Activated CD4-positive, alpha-beta T cell treated with anti-CD3 and anti-CD28 coated beads for 36 hours (primary cell): ENCODE measurements around the gene PKNOX2. TPM values are rescaled to one million over a fixed set of nuclear protein-coding genes. Genes with fewer than 3 reads are reported as not detected.

ENCODE experiments used
- ATAC-seq: fragments of 200-7000 bp; cut with Tn5 transposase; one replicate; pipeline ENCODE4 v1.10.0; 2021; ENCODE audit warnings: mild to moderate bottlenecking, moderate library complexity
- CTCF ChIA-PET: fragments of 350-600 bp; sonication (Branson Sonifier 250); formaldehyde crosslinking; loops from one replicate; lab custom pipeline; 2021; ENCODE audit warnings: antibody characterized with exemption; lab: Charles Lee
- POLR2A ChIA-PET: fragments of 350-600 bp; sonication (Branson Sonifier 250); formaldehyde crosslinking; loops from one replicate; lab custom pipeline; 2021; ENCODE audit warnings: antibody characterized with exemption, inconsistent platforms; lab: Charles Lee
- DNase-seq: peaks from one replicate; pipeline ENCODE4 v3.0.0-alpha.2; 2020
- H3K27ac Mint-ChIP-seq: one replicate; pipeline ENCODE4 v1.8.0; 2021; ENCODE audit warnings: mixed read lengths
- H3K27me3 Mint-ChIP-seq: one replicate; pipeline ENCODE4 v1.8.0; 2021; ENCODE audit warnings: mixed read lengths
- H3K36me3 Mint-ChIP-seq: one replicate; pipeline ENCODE4 v1.8.0; 2021; ENCODE audit warnings: low read depth, mixed read lengths
- H3K4me1 Mint-ChIP-seq: one replicate; pipeline ENCODE4 v1.8.0; 2021; ENCODE audit warnings: mixed read lengths
- H3K4me3 Mint-ChIP-seq: one replicate; pipeline ENCODE4 v1.8.0; 2021; ENCODE audit warnings: mild to moderate bottlenecking, moderate library complexity, mixed read lengths
- H3K9me3 Mint-ChIP-seq: one replicate; pipeline ENCODE4 v1.8.0; 2021; ENCODE audit warnings: low read depth, mixed read lengths
- intact Hi-C, 2 experiments: fragments of 100-400 bp; cut with DNase I in 1 of 2; cut with micrococcal nuclease in 1 of 2; formaldehyde crosslinking; loops; one replicate each; pipeline versions ENCODE4 v1.14.2 to v1.15.1; 2022 to 2024; cut with DNase I, micrococcal nuclease
- total RNA-seq, 2 experiments: library from RNA; stranded (reverse); gene quantifications; one replicate each; pipeline ENCODE4 v1.2.3, GENCODE V29; 2021

Gene PKNOX2
- total RNA-seq, 2 experiments from 2014 or later, result not detected

DNA sequence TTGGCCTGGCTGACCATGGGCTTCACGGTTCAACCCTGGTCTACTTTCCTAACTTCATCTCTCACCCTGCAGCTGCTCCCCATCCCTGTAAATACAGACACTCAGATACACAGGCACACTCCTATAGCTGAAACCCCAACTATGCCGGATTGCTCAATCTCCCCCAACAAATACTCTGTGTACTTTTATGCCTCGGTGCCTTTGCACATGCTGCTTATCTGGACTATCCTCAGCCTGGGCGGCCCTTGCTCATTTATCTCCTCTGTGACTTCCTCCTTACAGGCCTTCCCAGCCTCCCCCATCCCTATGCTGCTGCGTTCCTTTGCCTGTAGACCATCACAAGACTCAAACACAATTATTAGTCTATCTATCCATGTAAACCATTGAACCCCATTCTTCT, 76.6 kb downstream of the PKNOX2 start:
- ATAC-seq, result no peak
- no peaks in the 10 kb centered on the region for H3K4me1 Mint-ChIP-seq
- POLR2A ChIA-PET, result no interaction called here
- H3K27me3 Mint-ChIP-seq, result peaks cover 16% of the 10 kb centered on the region
- CTCF ChIA-PET, result no interaction called here
- DNase-seq, result no peak
- intact Hi-C loops, result no loop called here
- no peak overlapping the region for H3K27ac Mint-ChIP-seq
- H3K36me3 Mint-ChIP-seq, result no peaks in the 10 kb centered on the region
- no peak overlapping the region for H3K4me3 Mint-ChIP-seq
- H3K9me3 Mint-ChIP-seq, result peaks cover 2% of the 10 kb centered on the region

DNA sequence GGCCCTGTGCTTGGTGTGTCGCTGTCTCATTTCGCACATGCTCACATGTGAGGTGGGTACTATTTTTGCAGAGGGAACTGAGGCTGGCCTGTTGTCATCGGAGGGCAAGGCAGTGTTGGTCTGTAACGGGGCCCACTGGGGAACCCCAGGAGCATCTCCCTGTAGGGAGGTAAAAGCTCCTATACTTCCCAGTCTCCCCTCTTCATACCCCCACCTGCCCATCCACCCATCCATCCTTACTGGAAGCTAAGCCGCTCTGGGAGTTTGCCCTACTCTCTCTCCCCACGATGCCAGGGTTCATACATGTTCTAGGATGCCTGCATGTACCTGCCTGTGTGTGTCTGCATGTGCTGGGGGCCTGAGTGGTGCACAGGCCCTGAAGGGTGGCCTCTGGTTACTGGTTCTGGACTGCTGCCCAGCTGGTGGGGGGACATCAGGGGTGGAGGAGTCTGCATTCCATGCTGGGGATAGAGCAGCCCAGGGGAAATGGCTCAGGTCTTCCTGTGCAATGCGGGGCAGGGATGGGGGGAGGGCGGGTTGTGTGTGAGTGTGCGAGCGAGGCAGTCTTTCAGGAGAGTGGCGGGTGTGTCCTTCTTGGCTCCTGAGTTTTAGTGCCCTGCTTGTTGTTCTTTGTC, 77.7 kb downstream of the PKNOX2 start:
- no peak for ATAC-seq
- Mint-ChIP-seq H3K9me3 (no peaks in the 10 kb centered on the region), H3K4me1 (no peaks in the 10 kb centered on the region), H3K27ac (no peak overlapping the region), H3K27me3 (peaks cover 16% of the 10 kb centered on the region), H3K36me3 (no peaks in the 10 kb centered on the region), H3K4me3 (no peak overlapping the region)
- POLR2A ChIA-PET, result no interaction called here
- DNase-seq, result no peak
- CTCF ChIA-PET, result no interaction called here
- intact Hi-C loops, result no loop called here

DNA sequence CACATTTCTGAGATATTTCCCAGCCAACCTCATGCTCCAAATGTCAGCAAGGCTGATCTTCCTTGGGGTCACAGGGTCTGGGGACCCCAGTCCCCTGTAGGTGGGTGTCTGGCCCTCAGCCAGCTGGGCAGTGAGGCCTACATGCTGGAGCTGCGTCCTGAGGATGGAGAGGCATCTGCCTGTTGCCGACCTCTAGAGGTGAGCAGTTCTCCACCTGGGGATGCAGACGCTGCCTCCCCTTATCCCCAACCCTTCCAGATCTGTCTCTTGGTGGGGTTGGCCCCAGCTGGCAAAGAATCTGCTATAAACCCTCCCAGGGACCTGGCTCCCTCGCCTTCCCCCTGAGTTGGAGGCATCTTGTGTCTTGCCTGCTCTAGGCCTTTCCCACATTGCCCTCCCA, 79.6 kb downstream of the PKNOX2 start:
- intact Hi-C loops, result no loop called here
- Mint-ChIP-seq H3K27ac (no peak overlapping the region), H3K36me3 (no peaks in the 10 kb centered on the region), H3K9me3 (no peaks in the 10 kb centered on the region), H3K27me3 (peaks cover 16% of the 10 kb centered on the region), H3K4me1 (no peaks in the 10 kb centered on the region), H3K4me3 (no peak overlapping the region)
- ATAC-seq (no peak), DNase-seq (no peak)
- CTCF ChIA-PET, result interaction anchor here (0.6 kb wide), 1 partner anchor 10 kb away, joined by 3 read pairs; no protein-coding TSS in a partner anchor
- POLR2A ChIA-PET, result no interaction called here

DNA sequence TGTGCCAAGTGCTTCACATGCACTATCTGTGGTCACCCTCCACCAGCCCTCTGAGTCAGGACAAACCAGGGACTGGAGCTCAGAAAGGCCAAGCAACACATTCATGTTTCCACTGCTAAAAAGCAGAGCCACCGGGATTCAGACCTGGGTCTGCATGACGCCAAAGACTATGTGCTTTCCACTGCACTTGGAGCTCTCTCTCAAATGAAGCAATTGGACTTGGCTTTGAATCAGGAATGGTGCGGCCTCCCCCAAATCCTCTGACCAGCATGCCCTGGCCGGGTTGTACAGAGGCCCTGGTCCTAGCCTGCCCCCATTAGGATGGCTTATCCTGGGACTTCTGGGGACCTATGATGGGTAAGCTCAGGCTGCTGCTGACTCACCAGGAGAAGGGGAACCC, 80.7 kb downstream of the PKNOX2 start:
- no peak overlapping the region for H3K27ac Mint-ChIP-seq
- no peak overlapping the region for H3K4me3 Mint-ChIP-seq
- DNase-seq (no peak), ATAC-seq (no peak)
- ChIA-PET CTCF (no interaction called here), POLR2A (no interaction called here)
- peaks cover 13% of the 10 kb centered on the region for H3K27me3 Mint-ChIP-seq
- no peaks in the 10 kb centered on the region for H3K36me3 Mint-ChIP-seq
- no peaks in the 10 kb centered on the region for H3K4me1 Mint-ChIP-seq
- intact Hi-C loops, result no loop called here
- no peaks in the 10 kb centered on the region for H3K9me3 Mint-ChIP-seq

DNA sequence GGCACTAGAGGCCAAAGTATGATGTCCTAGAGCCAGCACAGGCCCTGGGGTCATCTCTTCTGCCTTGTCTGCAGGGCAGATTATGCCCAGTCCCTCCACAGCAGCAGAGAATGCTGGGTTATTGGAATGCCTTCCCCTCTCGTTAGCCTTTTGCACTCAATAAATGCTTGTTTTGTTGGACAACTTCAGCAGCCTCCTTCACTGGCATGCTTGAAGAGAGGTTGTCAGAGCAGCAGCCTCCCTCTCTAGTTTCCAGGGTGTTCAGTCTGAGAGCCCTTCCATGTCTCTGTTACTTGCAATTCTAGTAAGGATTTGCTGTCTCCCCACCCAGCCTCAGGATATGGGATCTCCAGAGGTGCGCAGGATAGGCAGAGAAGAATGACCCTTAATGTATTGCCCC, 82.9 kb downstream of the PKNOX2 start:
- DNase-seq (no peak), ATAC-seq (no peak)
- peaks cover 5% of the 10 kb centered on the region for H3K27me3 Mint-ChIP-seq
- H3K9me3 Mint-ChIP-seq, result no peaks in the 10 kb centered on the region
- H3K27ac Mint-ChIP-seq, result no peak overlapping the region
- H3K4me3 Mint-ChIP-seq, result no peak overlapping the region
- intact Hi-C loops, result no loop called here
- no peaks in the 10 kb centered on the region for H3K36me3 Mint-ChIP-seq
- ChIA-PET CTCF (no interaction called here), POLR2A (no interaction called here)
- no peaks in the 10 kb centered on the region for H3K4me1 Mint-ChIP-seq

DNA sequence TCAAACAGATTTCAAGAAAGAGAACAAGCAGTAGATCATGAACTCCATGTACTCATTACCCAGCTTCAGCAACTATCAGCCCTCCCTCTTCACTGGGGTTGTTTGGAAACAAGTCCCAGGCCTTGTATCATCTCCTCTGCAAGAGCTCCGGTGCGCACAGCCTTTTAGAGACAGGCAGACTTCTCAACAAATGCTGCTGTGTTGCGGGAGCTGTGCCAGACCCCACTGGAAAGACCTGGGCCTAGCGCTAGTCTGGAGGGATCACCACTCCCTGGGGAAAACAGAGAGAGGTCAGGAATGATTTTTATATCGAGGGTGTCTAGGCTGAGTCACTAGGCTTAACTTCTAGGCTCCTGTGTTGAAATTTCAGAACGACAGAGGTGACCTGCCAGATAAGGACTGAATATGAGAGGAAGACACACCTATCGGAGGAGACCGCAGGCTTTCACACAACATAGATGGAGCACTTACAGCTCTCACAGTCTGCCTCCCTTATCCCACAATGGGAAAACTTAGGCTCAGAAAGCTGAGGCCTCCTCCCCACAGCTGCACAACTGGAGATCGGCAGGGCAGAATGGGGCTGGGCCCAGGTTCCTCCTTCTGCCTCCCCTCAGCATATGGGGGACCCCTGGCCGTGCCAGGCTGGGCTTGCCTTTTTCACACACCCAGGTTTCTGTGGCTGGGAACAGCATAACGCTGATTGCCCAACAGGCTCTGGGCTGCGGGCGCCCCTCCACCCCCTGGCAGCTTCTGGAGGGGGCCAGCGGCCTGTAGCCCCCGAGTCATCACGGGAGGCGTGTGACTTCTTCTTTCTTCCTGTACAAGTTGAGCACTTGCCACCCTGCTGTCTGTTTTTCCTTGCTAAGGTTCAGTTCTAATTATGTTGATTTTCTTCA, 86.0 kb downstream of the PKNOX2 start:
- ATAC-seq, result no peak

DNA sequence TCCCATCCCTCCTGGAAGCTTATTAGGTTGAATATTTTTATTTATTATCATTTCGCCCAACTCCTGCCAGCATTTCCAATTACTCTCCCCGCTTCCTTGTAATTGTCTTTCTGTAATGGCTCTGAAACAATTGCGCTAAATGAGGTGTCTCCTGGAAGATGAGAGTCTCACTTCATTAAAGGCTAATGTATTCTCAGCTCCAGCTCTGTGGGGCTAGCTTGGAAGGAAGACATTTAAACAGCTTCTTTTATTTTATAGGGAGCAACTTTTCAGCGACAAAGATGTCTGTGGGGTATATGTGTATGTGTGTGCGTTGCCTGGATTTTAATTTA, 86.6 kb downstream of the PKNOX2 start:
- H3K27me3 Mint-ChIP-seq, result peaks cover 5% of the 10 kb centered on the region
- no peak for ATAC-seq
- H3K4me1 Mint-ChIP-seq, result no peaks in the 10 kb centered on the region
- no peak overlapping the region for H3K27ac Mint-ChIP-seq
- ChIA-PET POLR2A (no interaction called here), CTCF (no interaction called here)
- DNase-seq, result no peak
- intact Hi-C loops, result no loop called here
- H3K4me3 Mint-ChIP-seq, result no peak overlapping the region
- no peaks in the 10 kb centered on the region for H3K9me3 Mint-ChIP-seq
- H3K36me3 Mint-ChIP-seq, result no peaks in the 10 kb centered on the region

More for the DNA sequence above, 86.0 kb downstream of the PKNOX2 start:
- no peak for DNase-seq
- Mint-ChIP-seq H3K36me3 (no peaks in the 10 kb centered on the region), H3K27me3 (peaks cover 5% of the 10 kb centered on the region), H3K4me1 (no peaks in the 10 kb centered on the region), H3K4me3 (no peak overlapping the region), H3K27ac (no peak overlapping the region), H3K9me3 (no peaks in the 10 kb centered on the region)
- POLR2A ChIA-PET, result no interaction called here
- intact Hi-C loops, result no loop called here
- CTCF ChIA-PET, result no interaction called here

DNA sequence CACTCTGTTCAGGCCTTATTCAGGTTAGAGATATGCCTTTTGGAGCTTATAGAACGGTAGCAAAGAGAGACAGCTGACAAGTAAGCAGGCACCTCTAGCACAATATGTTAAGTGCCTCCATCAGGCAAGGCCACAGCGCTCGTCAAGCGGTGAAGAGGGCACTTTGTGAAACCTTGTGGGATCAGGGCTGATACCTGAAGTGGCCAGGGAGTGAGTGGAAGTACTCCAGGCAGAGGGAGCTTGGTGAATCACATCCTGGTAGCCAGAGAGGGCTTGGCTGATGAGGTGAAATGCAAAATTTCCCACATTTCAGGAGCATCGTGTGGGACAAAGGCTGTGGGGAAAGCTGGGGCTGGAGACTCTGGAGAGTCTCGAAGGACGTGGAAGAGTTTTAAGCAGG, 87.4 kb downstream of the PKNOX2 start:
- DNase-seq (no peak), ATAC-seq (no peak)
- Mint-ChIP-seq H3K4me1 (no peaks in the 10 kb centered on the region), H3K36me3 (no peaks in the 10 kb centered on the region), H3K27ac (no peak overlapping the region), H3K27me3 (peaks cover 7% of the 10 kb centered on the region), H3K4me3 (no peak overlapping the region), H3K9me3 (no peaks in the 10 kb centered on the region)
- POLR2A ChIA-PET, result no interaction called here
- CTCF ChIA-PET, result interaction anchor here (0.5 kb wide), 1 partner anchor 82 kb away, joined by 3 read pairs; no protein-coding TSS in a partner anchor
- intact Hi-C loops, result no loop called here

DNA sequence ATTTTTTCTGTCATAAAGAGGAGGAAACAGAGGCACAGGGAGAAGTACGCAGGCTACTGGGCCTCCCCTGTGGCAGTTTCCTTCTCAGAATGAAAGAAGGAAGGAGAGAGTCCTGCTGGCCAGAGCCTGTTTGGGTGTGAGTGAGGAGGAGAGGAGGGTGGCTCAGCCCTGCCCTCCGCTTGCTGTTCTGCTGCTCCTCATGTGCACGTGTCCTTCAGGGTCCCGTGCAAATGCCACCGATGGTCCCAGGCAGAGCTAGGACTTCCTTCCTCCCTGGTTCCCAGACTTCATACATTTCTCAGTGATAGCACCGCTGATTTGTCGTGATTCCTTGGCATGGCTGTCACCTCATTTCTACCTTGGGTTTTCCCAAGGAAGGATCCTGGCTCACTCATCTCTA, 88.7 kb downstream of the PKNOX2 start:
- DNase-seq (no peak), ATAC-seq (no peak)
- peaks cover 2% of the 10 kb centered on the region for H3K27me3 Mint-ChIP-seq
- H3K4me3 Mint-ChIP-seq, result no peak overlapping the region
- no peaks in the 10 kb centered on the region for H3K9me3 Mint-ChIP-seq
- H3K4me1 Mint-ChIP-seq, result no peaks in the 10 kb centered on the region
- POLR2A ChIA-PET, result no interaction called here
- intact Hi-C loops, result no loop called here
- H3K27ac Mint-ChIP-seq, result no peak overlapping the region
- CTCF ChIA-PET, result no interaction called here
- H3K36me3 Mint-ChIP-seq, result no peaks in the 10 kb centered on the region

DNA sequence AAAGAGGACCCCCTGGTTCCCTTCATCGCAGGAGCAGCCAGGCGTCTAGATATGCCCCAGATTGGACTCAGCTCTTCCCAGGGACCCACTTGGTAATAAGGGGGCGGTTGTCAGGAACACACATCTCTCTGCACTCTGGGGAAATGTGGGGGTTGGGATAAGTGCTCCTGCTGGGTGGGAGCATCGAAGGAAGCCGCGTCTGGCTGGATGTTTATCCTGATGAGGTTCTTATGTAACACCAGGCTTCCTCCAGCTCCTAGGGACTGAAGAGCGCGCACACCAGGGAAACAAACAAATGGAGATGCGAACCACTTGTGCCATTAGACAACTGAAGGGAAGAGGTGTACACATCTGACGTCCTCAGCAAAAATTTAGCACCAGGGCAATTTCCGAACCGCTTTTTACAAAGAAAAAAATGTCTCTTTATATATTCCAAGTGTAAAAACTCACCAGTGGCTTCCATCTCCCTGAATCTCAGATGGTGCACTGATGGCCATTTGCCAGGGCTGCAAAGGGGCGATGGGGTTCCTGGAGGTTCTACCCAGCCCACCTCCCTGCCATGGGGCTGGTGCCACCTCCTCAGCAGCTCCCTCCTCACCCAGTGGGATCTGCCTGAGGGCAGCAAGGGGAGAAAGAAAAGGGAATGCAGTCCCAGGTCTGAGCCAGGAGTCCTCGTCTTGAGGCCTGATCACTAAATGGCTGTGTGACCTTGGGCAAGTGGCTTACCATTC, 89.4 kb downstream of the PKNOX2 start:
- ATAC-seq (no peak), DNase-seq (no peak)
- H3K36me3 Mint-ChIP-seq, result no peaks in the 10 kb centered on the region
- CTCF ChIA-PET, result no interaction called here
- POLR2A ChIA-PET, result no interaction called here
- intact Hi-C loops, result no loop called here
- peaks cover 2% of the 10 kb centered on the region for H3K27me3 Mint-ChIP-seq
- no peak overlapping the region for H3K4me3 Mint-ChIP-seq
- H3K27ac Mint-ChIP-seq, result no peak overlapping the region
- H3K9me3 Mint-ChIP-seq, result no peaks in the 10 kb centered on the region
- H3K4me1 Mint-ChIP-seq, result no peaks in the 10 kb centered on the region

DNA sequence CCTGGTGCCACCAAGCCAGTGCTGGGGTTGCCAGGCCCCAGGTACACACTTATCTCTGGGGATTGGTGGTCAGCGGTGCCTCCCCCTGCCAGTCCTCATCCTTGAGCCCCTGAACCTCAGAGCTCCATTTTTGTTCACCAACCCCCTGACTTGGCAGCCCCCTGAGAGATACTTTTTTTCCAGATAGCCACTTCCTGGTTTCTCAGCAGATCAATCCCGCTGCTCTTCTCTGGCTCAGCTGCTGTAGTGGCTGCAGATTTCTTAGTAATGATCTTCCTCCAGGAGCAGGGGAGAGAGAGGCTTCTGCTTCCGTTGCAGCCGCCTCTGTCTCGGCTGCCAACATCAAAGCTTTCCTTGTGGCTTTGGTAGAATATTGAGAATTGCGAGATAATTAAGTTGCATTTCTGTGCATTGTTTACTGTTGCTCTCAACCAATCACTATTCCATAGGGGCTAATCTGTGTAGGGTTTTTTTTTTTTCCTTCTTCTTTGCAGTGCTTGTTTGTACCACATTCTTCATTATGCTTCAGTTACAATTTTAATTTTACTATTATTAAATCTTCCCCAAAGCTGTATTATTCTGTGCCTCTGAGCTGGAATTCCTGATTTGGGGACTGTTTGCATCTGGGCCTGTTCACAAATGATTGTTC, 92.1 kb downstream of the PKNOX2 start:
- peaks cover 9% of the 10 kb centered on the region for H3K27me3 Mint-ChIP-seq
- ChIA-PET CTCF (interaction anchor here (0.5 kb wide), 1 partner anchor 96 kb away, joined by 4 read pairs; no protein-coding TSS in a partner anchor), POLR2A (no interaction called here)
- H3K9me3 Mint-ChIP-seq, result no peaks in the 10 kb centered on the region
- intact Hi-C loops, result no loop called here
- no peak overlapping the region for H3K4me3 Mint-ChIP-seq
- no peak overlapping the region for H3K27ac Mint-ChIP-seq
- no peak for DNase-seq
- H3K36me3 Mint-ChIP-seq, result no peaks in the 10 kb centered on the region
- ATAC-seq, result no peak
- no peaks in the 10 kb centered on the region for H3K4me1 Mint-ChIP-seq
